Dermis microvascular lymphatic vessel endothelial cell (primary cell): ENCODE results near the gene TLE2. TPM values are rescaled to one million over a fixed set of nuclear protein-coding genes. Genes with fewer than 3 reads are reported as not detected.
"Not testable (repeated sequence)": the region's sequence is repeated elsewhere in the genome, so short reads cannot be mapped to it uniquely, and the experiment has no call there.

Source experiments
- DNase-seq, 2 donors: peaks; one replicate each; pipeline versions ENCODE4 v3.0.0 to v3.0.0-alpha.2; 2010; ENCODE audit warnings: low read depth in 2 of 2
- total RNA-seq: library from RNA; depleted of rRNA; stranded (reverse); fragments of >200 nt; gene quantifications from 2 replicates; pipeline ENCODE4 v1.2.1, GENCODE V29; 2014

The TLE2 gene
- total RNA-seq, 1 donor from 2014 or later, result 2.7 TPM

DNA sequence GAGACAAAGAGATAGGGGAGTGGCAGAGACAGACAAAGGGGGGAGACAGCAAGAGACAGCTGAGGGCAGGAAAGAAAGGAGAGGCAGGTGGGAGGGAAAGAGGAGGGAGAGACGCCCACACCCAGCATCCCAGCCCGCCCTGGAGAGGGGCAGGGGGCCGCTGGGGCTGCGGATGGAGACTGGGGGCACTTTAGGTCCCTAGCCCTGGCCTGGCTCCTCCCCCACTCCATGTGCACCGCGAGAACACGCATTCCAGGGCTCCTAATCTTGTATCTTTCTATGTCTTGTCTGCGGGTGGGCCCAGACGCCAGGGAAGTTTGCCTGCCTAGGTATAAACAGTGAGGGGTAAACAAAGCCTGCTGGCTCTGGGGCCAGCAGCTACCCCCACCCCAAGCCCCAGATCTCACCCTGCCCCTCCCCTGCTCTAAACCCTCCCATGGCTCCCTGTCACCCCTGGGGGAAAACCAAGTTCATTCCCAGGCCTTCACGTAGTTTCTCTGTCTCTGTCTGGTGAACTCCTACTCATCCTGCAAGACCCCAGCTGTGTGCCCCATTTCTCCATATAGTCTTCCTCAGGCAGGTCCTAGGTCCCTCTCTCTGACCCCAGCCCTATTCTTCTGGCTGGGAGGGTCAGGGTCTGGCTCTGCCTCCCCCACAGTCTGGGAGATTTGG lies 27.5 kb upstream of the TLE2 start:
- no peak for DNase-seq

DNA sequence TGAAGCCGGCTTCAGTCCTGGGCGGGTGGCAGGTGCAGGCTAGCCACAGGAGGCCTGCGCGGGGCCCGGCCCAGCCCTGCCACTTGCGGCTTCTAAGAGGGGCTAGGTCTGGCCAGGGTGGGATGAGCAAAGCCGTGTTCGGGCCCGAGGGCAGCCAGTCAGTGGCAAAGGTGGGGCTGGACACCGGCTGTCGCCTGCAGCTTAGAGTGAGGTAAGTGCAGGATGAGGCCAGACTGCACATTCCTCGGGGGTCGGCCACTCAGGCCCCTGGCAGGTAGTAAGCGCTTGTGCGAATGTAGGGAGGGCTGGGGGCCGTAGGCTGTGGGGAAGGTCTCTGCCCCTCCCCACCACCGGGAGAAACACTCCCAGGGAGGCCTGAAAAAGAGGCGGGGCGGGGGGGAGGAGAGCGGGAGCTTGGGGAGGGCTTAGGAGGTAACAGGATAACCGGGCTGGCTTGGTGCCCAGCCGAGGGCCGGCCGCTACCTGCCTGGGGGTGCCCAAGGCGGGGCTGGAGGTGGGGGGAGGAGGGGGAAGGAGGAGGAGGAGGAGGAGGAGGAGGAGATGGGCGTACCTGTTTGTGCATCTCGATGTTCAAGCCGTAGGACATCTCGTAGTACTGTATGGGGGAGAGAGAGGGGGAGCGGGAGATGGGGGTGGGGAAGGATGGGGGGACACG lies 26.8 kb upstream of the TLE2 start:
- no peak for DNase-seq

DNA sequence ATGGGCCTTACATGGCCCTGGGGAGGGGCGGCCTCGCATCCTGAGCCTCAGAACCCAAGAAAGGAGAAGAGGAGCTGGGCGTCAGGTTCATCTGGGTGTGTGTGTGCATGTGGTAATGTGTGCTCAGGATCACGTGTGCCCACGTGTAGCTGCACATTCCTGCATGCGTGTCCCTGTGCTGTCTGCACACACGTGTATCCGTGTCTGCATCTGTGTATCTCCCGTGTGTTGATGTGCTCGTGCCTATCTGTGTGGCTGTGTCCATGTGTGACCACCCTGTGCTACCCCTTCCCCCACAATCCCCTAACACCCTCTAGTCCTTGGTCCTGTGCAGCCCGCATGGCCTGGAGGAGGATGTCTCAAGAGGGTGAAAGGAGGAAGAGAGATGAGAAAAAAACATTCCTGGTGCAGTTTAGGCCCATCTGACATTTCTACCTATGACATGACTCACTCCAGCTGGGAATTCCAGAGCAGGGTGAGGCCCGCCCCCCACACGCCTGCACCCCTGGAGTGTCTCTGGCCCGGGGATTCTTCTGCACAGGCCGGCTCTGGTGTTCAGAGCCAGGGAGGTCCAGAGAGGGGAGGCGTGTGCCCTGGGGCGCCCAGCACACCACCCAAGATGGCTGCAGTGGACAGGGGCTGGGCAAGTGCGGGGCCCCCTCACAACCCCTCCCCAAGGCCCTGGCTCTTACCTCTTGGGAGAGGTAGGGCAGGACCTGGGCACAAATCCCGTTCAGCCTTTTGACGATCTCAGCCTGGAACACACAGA lies 26.1 kb upstream of the TLE2 start:
- no peak for DNase-seq

DNA sequence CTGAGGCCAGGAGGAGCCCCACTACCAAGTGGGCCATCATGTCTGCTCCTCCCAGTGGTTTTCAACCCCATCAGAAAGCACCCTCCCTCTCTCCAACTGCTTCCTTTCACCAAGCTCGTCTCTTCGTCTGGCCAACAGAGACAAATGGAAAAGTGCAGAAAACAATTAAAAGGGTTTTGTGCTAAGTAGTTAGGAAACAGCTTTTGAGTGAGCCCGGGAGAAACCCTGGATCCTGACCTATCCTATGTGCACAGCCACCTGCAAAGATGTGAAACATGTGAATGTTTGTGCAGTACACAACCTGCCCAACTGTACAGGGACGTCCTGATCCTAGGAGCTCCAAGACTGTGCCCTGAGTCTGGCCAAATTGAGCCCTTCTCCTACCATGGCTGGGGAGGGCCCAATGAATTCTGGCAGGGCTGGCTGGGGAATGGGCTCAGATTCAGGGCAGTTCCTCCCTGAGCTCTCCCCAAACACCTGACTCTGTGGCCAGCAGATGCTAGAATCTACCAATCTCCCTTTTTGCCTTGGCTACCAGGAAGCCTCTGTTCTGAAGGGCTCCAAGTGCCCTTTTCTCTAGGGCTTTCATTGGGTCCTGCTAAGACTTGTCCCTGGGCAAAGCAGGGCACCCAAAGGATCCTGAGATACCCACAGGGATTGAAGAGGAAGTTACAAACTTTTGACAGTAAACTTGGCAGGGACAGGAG lies 25.3 kb upstream of the TLE2 start:
- DNase-seq, result no peak

DNA sequence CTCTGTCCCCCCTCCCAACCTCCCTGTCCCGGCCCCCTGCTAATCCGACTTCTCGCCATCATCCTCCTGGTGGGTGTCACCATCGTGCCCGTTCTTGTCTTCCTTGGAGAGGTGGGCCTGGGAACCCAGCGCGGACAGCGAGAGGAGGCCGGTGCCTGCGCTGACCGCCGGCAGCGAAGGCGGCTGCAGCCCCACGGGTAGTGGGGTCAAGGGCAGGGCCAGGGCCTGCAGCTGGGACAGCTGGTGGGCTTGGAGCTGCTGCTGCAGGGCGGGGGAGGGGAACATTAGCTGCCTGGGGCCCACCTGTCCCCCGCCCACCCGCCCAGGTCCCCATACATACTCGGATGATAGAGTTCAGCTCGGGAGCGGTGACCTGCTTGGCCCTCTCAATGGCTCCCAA lies 24.7 kb upstream of the TLE2 start:
- no peak for DNase-seq

DNA sequence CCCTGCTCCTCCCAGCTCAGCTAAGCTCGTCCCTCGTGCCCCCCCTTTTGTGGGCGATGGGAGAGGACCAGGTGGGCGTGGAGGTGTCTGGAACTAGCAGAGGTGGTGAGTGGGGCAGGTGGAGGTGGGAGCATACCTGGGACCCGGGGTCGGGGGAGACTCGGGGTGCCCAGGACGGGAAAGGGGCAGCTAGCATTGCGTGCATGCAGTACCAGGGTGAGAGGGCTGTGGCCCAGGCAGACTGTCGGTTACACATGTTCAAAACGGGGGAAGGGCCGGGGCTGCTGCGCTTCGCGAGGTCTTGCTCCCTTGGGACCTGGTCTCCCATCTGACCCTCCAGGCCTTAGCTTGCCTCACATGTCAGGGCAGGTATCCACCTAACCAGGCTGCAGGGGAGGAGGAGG lies 24.1 kb upstream of the TLE2 start:
- DNase-seq, result no peak

DNA sequence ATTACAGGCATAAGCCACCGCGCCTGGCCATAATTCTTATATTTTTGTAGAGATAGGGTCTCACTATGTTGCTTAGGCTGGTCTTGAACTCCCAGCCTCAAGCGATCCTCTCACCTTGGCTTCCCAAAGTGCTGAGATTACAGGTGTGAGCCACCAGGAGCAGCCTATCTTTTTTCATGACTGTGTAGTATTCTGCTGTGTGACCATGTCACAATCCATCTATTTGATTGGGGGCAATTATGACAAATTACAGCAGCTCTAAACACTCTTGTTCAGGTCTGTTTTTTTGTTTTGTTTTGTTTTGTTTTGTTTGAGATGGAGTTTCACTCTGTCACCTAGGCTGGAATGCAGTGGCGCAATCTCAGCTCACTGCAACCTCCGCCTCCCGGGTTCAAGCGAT lies 20.9 kb upstream of the TLE2 start:
- not testable (repeated sequence) for DNase-seq

DNA sequence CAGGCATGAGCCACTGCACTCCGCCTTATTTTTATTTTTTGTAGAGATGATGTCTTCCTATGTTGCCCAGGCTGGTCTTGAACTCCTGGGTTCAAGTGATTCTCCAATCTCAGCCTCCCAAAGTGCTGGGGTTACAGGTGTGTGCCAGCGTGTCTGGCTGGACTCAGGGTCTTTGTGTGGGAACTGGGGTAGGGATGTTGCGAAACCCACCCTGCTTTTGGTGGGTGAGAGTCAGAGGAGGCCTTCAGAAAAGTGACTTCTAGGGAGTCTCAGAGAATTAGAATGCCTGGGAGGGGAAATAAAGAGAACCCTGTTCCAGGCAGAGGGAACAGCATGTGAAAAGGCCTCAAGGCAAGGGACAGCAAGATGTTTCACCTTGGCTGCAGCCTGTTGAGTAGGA lies 20.0 kb upstream of the TLE2 start:
- DNase-seq, result no peak

DNA sequence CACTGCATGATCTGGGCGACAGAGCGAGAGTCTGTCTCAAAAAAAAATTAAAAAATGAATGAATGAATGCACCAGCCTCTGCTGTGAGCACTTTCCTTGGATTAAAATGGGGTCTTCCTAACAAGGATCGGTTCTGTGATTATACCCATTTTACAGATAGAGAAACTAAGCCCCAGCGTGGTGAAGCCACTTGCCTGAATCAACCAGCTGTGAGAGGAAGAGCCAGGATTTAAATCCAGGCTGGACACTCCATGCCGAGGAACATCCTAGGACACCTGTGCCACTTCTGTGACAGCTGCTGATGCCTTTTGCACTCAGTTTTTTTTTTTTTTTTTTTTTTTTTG lies 19.1 kb upstream of the TLE2 start:
- DNase-seq, result no peak

DNA sequence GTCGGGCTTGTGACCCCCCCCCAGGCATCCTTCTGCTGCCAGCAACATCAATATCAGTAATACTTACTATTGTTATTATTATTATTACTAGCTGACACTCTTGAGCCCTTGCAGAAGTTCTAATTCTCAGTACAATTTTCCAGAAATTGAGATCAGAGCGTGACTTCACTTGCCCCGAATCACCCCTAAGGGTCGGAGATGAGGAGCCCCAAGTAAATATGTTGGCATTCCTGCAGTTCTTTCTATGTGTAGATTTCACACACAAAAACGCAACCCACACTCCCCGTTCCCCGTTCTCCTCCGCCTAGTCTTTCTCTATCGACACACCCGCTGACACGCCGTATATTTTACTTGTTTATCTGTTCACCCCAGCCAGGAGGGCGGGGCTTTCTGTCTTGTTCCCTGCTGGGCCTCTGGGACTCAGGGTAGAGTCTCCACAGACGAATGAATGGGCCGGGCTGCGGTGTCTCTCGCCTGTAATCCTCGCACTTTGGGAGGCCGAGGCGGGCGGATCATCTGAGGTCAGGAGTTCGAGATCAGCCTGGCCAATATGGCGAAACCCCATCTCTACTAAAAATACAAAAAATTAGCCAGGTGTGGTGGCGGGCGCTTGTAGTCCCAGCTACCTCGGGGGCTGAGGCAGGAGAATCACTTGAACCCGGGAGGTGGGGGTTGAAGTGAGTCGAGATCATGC lies 18.6 kb upstream of the TLE2 start:
- DNase-seq, result peak; percentile 21 to 72

DNA sequence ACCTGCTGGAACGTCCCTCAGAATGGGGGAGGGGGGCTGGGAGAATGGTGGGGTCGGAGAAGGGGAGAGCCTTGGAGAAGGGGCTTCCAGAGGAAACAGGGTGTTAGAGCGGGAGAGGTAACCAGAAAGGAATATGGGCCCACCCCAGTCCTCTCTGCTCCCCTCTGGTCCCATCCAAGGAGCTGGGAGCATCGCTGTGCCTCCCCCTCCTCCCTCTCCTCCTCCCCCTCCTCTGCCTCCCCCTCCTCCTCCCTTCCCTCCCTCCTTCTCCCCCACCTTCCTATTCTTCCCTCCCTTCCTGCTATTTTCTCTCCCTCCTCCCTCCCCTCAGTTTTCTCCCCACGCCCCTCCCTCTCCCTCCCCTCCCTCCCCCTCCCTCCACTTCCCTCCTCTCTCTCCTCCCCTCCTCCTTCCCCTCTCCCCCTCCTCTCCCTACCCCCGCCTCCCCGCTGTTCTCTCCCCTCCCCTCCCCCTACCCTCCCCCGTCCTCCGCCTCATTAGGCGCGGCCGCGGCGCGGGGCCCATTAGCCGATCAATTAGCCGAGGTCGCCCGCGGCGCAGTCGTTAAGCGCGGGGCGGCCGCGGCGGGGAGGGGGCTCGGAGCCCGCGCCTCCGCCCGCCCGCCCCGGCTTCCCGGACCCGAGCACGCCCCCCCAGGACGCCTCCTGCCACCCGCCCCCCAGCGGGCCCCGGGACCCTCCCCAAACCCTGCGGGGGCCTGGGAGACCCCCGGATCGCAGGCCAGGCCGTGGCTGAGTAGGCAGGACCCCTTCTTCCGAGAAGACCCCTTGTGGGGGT lies 17.8 kb upstream of the TLE2 start:
- DNase-seq, result peak in 1 of 2 donors; percentile 31

DNA sequence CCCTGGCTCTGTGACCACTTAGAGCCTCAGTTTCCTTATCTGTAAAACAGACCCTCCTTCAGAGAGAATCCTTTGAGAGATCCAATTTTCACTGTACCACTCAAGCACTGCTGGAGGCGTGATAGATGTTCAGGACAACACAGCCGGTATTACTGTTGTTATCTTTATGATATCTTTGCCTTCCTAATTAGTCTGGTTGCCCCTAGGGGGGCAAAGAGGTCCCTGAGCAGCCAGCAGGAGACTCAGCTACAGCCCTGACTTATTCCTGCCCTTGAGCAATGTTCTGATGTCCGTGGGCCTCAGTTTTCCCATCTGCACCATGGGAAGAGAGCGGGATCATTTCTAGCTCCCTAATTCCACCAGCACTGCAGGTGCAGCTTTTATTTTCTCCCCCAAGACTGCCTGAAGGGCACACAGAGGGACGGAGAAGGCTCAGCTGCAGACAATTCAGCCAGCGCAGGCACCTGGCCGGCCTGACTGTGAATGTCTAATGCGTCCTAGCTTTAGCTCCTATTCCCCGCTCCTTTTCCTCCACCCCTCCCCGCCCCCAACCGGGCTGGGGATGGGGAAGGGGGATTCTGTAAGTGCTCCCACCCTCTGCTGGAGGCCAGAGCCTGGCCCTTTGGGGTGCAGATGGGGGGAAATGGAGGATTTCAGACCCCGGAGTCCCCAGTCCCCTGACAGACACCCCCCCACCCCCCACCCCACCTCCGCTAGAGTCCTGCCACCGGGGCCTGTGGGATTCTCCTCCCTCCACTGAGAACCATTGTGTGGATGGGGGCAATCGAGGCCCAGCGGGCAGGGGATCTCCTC lies 17.0 kb upstream of the TLE2 start:
- no peak for DNase-seq

DNA sequence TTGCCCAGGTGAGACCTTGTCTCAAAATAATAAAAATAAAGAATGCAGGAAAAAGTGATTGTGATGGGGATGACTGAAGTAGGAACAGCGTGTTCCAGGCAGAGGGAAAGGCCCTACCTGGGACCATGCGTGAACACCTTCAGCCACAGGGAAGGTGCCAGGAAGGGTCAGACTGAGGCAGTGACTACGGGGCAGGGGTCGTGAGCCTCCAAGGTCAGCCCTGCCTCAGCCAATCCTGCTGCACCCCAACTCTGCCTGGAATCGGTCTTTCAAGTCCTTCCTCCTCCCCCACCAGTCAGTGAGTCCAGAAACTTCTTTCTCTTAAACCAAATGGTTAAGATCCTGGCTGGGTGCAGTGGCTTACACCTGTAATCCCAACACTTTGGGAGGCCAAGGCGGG lies 16.1 kb upstream of the TLE2 start:
- no peak for DNase-seq

DNA sequence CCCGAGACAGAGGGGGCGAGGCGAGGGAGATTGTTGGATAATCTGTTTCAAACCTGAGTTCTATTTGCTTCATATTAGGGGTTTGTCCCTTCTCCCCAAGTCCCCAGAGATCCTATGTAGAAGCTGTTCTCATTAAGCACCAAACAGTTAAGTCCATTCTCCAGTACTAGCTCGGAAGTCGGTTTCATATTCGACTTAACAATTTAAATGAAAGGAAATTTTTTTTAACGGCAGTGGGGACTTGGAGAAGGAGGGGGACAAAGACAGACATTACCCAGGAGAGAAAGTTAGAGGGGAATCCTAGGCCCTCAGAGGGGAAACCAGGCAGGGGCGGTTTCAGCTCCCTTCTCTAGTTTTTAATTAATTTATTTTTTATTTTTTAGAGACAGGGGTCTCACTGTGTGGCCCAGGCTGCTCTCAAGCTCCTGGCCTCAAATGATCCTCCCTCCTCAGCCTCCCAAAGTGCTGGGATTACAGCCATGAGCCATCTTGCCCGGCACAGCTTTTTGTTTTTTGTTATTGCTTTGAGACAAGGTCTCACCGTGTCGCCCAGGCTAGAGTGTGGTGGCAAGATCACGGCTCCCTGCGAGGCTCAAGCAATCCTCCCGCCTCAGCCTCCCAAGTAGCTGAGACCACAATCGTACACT lies 13.7 kb upstream of the TLE2 start:
- no peak for DNase-seq

DNA sequence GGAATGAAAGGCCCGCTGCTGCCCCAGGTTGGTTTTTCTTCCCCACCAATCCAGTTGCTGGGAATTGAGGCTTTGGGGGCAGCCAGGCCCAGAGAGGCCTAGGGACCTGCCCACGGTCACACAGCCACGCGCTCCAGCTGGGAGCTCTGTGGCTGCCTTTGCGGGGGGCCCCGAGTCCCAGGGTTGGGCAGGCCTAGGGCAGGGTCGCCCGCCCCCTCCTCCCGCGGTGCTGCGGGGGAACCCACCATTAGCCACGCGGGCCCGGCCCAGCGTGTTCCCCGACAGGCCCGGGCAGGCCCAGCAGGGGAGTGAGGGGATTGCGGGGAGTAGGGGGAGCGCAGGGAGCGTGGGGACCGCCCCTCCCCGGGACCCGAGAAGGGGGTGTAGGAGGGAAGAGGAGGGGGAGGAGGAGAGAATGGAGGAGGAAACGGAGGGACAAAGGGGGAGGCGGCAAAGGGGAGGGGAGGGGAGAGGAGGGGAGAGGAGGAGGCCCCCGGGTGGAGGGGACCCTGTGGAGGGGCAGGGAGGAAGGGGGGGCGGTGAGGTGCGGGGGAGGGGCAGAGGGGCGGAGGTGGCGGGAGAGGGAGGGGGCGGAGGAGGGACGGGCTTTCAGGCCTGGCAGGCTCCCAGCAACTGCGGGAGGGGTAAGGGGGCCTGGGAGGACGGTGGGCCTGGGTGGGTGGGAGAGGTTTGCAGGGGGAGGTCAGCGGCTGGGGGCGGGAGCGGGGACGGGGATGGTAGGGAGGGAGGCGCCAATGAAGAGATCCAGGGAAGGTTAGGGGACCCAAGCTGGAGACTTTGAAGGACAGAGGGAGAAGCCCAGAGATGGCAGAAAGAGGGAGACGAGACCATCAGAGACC lies 12.9 kb upstream of the TLE2 start:
- DNase-seq, result no peak

DNA sequence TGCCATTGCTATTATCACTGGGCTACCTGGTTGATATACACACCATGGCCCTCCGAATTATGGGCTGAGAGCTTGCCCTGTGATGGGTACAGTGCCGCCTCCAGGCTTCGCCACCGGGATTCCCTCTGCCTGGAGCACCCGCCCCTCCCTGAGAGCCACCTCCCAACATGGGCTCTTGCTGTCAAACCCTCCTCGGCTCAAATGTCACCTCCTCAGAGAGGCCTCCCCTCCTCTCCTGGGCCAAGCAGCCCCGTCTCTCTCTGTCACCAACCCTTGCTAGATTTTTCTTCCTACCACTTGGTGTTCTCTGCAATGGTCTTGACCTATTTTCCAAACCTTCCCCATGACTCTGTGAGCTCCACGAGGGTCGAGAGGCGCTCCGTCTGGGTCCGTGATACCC lies 12.2 kb upstream of the TLE2 start:
- no peak for DNase-seq

DNA sequence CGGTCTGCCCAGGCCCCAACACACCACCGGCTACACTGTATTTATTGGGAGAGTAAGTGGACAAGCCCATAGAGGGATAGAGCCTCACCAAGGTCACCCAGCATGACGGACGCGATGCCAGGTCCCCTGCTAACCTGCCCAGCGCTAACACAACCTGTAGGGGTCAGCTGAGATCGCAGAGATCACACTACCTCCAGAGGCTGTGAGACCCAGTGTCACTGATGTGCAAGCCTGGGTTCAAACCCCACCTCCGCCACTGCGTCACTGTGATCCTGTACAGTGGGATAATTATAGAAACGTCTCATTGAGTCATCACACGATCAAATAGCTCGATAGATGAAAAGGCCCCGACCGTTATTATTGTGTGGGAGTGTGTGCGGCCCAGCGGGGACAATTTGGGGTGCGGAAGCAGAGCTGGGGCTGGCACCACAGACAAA lies 10.6 kb upstream of the TLE2 start:
- DNase-seq, result no peak

DNA sequence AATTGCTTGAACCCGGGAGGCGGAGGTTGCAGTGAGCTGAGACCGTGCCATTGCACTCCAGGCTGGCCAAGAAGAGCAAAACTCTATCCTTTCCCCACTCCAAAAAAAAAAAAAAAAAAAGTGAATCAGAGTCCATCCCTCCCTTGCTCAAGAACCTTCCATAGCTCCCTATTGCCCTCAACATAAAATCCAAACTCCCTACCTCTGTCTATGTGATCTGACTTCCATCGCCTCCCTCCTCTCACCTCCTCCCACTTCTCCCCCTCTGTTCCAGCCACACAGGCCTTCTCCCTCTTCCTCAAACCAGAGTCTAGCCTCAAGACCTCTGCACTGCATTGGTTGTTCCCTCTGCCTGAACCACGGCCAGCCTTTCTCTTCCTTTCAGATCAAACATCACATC lies 10.0 kb upstream of the TLE2 start:
- DNase-seq, result no peak
